Left lung (tissue), 14 donors: Measurements from ENCODE around the gene SPSB3. TPM values are rescaled to one million over a fixed set of nuclear protein-coding genes. Genes with fewer than 3 reads are reported as not detected.

Source experiments
- ATAC-seq: fragments of 200-7000 bp; cut with Tn5 transposase; one replicate; pipeline ENCODE4 v1.9.1; 2020; ENCODE audit warnings: moderate library complexity
- DNase-seq, 4 donors: peaks; one replicate each; pipeline ENCODE4 v3.0.0-alpha.2; 2013 to 2020
- H3K27ac ChIP-seq, 2 donors: fragments of 200-600 bp; sonication (generic) in 1 of 2; one replicate each; pipeline versions ENCODE4 v1.5.0 to v1.8.0; 2020 to 2021
- H3K27me3 ChIP-seq, 2 donors: fragments of 200-600 bp; sonication (generic) in 1 of 2; one replicate each; pipeline versions ENCODE4 v1.5.0 to v1.8.0; 2020 to 2021
- H3K36me3 ChIP-seq, 2 donors: fragments of 200-600 bp; sonication (generic) in 1 of 2; one replicate each; pipeline versions ENCODE4 v1.5.0 to v1.8.0; 2020 to 2021
- H3K4me1 ChIP-seq, 2 donors: fragments of 200-600 bp; one replicate each; pipeline ENCODE4 v1.8.0; 2021
- H3K4me3 ChIP-seq, 2 donors: fragments of 200-600 bp; sonication (generic) in 1 of 2; one replicate each; pipeline versions ENCODE4 v1.5.0 to v1.8.0; 2020 to 2021; ENCODE audit warnings: mild to moderate bottlenecking in 1 of 2
- H3K9me3 ChIP-seq, 2 donors: fragments of 200-600 bp; sonication (generic) in 1 of 2; one replicate each; pipeline versions ENCODE4 v1.5.0 to v1.8.0; 2020 to 2021
- CTCF ChIP-seq, 2 donors: fragments of 200-600 bp; sonication (generic) in 1 of 2; IDR thresholded peaks; one replicate each; pipeline versions ENCODE4 v1.5.0 to v1.8.0; 2021; ENCODE audit warnings: antibody characterized with exemption in 2 of 2
- intact Hi-C, 2 donors: fragments of 100-400 bp; cut with DNase I; formaldehyde crosslinking; loops; one replicate each; pipeline versions ENCODE4 v1.11.2 to v1.14.2; 2022
- long read RNA-seq, 12 donors: library from polyadenylated mRNA in 2 of 12; unstranded in 2 of 12; transcript quantifications; one replicate each; pipeline ENCODE4 v2.0.0 and lab custom pipeline, GENCODE V29; 2019 to 2026
- polyA plus RNA-seq, 6 donors: library from polyadenylated mRNA; unstranded; fragments of 120-200 nt; gene quantifications; one replicate each; pipeline ENCODE4 v1.2.1, GENCODE V29; 2013; ENCODE audit not compliant: insufficient read length in 6 of 6
- total RNA-seq, 2 donors: library from RNA; stranded (reverse); fragmentation: NEBNext Ultra II Directional; extraction: Animal tissue kit (Norgen Biotek cat#: 25700); gene quantifications; one replicate each; pipeline ENCODE4 v1.2.1, GENCODE V29; 2021
- donor health status: DM: no; HTN: yes; CAD: no.
- donor health status: DM: no; HTN: no; CAD: no.

SPSB3 gene
- total RNA-seq (10 to 100 TPM; 30.5 to 36.2 TPM), polyA plus RNA-seq (10 to 100 TPM; 23.6 to 40.0 (median 33.0) TPM)
- long read RNA-seq, donor 1, transcript SPSB3-201 (6 exons, 1,449 nt) = minor isoform, 7 of 47 reads
- long read RNA-seq, donor 1, transcript SPSB3-208 (7 exons, 1,784 nt) = minor isoform, 11 of 47 reads
- long read RNA-seq, donor 1, transcript SPSB3-209 (6 exons, 1,628 nt) = major isoform, 14 of 47 reads
- long read RNA-seq, donor 1, partial matches to known transcripts = 10 of 47 reads
- long read RNA-seq, donor 1, other reads (novel, unspliced or antisense) = 0 of 47 reads
- long read RNA-seq, donor 2, transcript SPSB3-208 (7 exons, 1,784 nt) = major isoform, 9 of 30 reads
- long read RNA-seq, donor 2, transcript SPSB3-209 (6 exons, 1,628 nt) = minor isoform, 8 of 30 reads
- long read RNA-seq, donor 2, partial matches to known transcripts = 5 of 30 reads
- long read RNA-seq, donor 2, other reads (novel, unspliced or antisense) = 0 of 30 reads
- long read RNA-seq, donor 3, transcript SPSB3-201 (6 exons, 1,449 nt) = minor isoform, 6 of 29 reads
- long read RNA-seq, donor 3, transcript SPSB3-209 (6 exons, 1,628 nt) = major isoform, 8 of 29 reads
- long read RNA-seq, donor 3, partial matches to known transcripts = 6 of 29 reads
- long read RNA-seq, donor 3, other reads (novel, unspliced or antisense) = 0 of 29 reads
- long read RNA-seq, donor 4, transcript SPSB3-208 (7 exons, 1,784 nt) = major isoform, 40 of 71 reads
- long read RNA-seq, donor 4, transcript SPSB3-209 (6 exons, 1,628 nt) = minor isoform, 15 of 71 reads
- long read RNA-seq, donor 4, transcript SPSB3-201 (6 exons, 1,449 nt) = minor isoform, 6 of 71 reads
- long read RNA-seq, donor 4, partial matches to known transcripts = 1 of 71 reads
- long read RNA-seq, donor 4, other reads (novel, unspliced or antisense) = 7 of 71 reads
- long read RNA-seq, donor 5, transcript SPSB3-209 (6 exons, 1,628 nt) = major isoform, 6 of 27 reads
- long read RNA-seq, donor 5, partial matches to known transcripts = 10 of 27 reads
- long read RNA-seq, donor 5, other reads (novel, unspliced or antisense) = 0 of 27 reads
- long read RNA-seq, donor 6, transcript SPSB3-208 (7 exons, 1,784 nt) = major isoform, 6 of 16 reads
- long read RNA-seq, donor 6, partial matches to known transcripts = 0 of 16 reads
- long read RNA-seq, donor 6, other reads (novel, unspliced or antisense) = 0 of 16 reads
- long read RNA-seq, donor 7, transcript SPSB3-208 (7 exons, 1,784 nt) = major isoform, 6 of 21 reads
- long read RNA-seq, donor 7, partial matches to known transcripts = 7 of 21 reads
- long read RNA-seq, donor 7, other reads (novel, unspliced or antisense) = 0 of 21 reads
- long read RNA-seq, donor 8, transcript SPSB3-209 (6 exons, 1,628 nt) = minor isoform, 5 of 98 reads
- long read RNA-seq, donor 8, transcript SPSB3-201 (6 exons, 1,449 nt) = major isoform, 8 of 98 reads
- long read RNA-seq, donor 8, transcript SPSB3-208 (7 exons, 1,784 nt) = minor isoform, 7 of 98 reads
- long read RNA-seq, donor 8, partial matches to known transcripts = 27 of 98 reads
- long read RNA-seq, donor 8, other reads (novel, unspliced or antisense) = 44 of 98 reads
- long read RNA-seq, donor 9 = 0 reads
- long read RNA-seq, donor 10, transcript SPSB3-201 (6 exons, 1,449 nt) = minor isoform, 10 of 108 reads
- long read RNA-seq, donor 10, transcript SPSB3-208 (7 exons, 1,784 nt) = major isoform, 47 of 108 reads
- long read RNA-seq, donor 10, transcript SPSB3-209 (6 exons, 1,628 nt) = minor isoform, 35 of 108 reads
- long read RNA-seq, donor 10, partial matches to known transcripts = 2 of 108 reads
- long read RNA-seq, donor 10, other reads (novel, unspliced or antisense) = 7 of 108 reads
- long read RNA-seq, donor 11 = 0 reads
- long read RNA-seq, donor 12, transcript SPSB3-208 (7 exons, 1,784 nt) = major isoform, 11 of 27 reads
- long read RNA-seq, donor 12, partial matches to known transcripts = 10 of 27 reads
- long read RNA-seq, donor 12, other reads (novel, unspliced or antisense) = 0 of 27 reads

- H3K27me3 ChIP-seq = no peaks in the 10 kb centered on the region
- no peak for TF ChIP-seq CTCF (IDR thresholded peaks at IDR 0.05)
- peaks cover 8 to 39% of the 10 kb centered on the region in 2 donors for H3K4me1 ChIP-seq
- intact Hi-C loops = no loop called here
- H3K4me3 ChIP-seq = peak within 1 kb of the TSS; percentile 81 to 94
- H3K36me3 ChIP-seq = peaks cover 0 to 41% of the 10 kb centered on the region in 2 donors
- DNase-seq = peak; percentile 99 to 100 (median 100)
- peak within 1 kb of the TSS; percentile 66 to 88 for H3K27ac ChIP-seq
- no peaks in the 10 kb centered on the region for H3K9me3 ChIP-seq
- peak; percentile 94 for ATAC-seq
Measured at GRCh38 chr16:1782408-1783264, at the start of gene SPSB3, which contains the start of gene NUBP2. Gene SPSB3, minus strand, starts transcription at chr16:1782571. Its CDS starts 1,088 bp downstream, at chr16:1781483. Gene NUBP2, plus strand, starts transcription at chr16:1782960. Its CDS starts 61 bp downstream, at chr16:1783021.

- Histone ChIP-seq H3K4me3 (no peak overlapping the region), H3K9me3 (no peaks in the 10 kb centered on the region), H3K27me3 (no peaks in the 10 kb centered on the region), H3K4me1 (peaks cover 16 to 32% of the 10 kb centered on the region in 2 donors), H3K36me3 (peaks cover 0 to 8% of the 10 kb centered on the region in 2 donors), H3K27ac (no peak overlapping the region)
- intact Hi-C loops = no loop called here
- ATAC-seq (no peak), DNase-seq (no peak)
- TF ChIP-seq CTCF (IDR thresholded peaks at IDR 0.05) = no peak
Measured at GRCh38 chr16:1831186-1832075, 49.1 kb upstream of the SPSB3 start.

- no peak for DNase-seq
- H3K9me3 ChIP-seq = no peaks in the 10 kb centered on the region
- no peak overlapping the region for H3K4me3 ChIP-seq
- H3K27me3 ChIP-seq = no peaks in the 10 kb centered on the region
- H3K36me3 ChIP-seq = peaks cover 0 to 8% of the 10 kb centered on the region in 2 donors
- H3K27ac ChIP-seq = no peak overlapping the region
- TF ChIP-seq CTCF (IDR thresholded peaks at IDR 0.05) = no peak
- intact Hi-C loops = no loop called here
- no peak for ATAC-seq
- H3K4me1 ChIP-seq = peaks cover 20 to 40% of the 10 kb centered on the region in 2 donors
Measured at GRCh38 chr16:1830213-1830612, 47.8 kb upstream of the SPSB3 start.
